ENCODE results near the gene KLHDC4.

Gene KLHDC4

GRCh38 chr16:87690911-87691685, 74.7 kb downstream of the KLHDC4 start:
- no peak for DNase-seq (ENCODE audit: insufficient read length, low spot score)
- FAIRE-seq: no peak
- TF ChIP-seq POU2F2 (IDR thresholded peaks at IDR 0.05; ENCODE audit: low read depth, low read length) (no peak), PAX5 (IDR thresholded peaks at IDR 0.05; ENCODE audit: insufficient read depth, low read length, severe bottlenecking) (no peak), TAF1 (IDR thresholded peaks at IDR 0.05; ENCODE audit: low read depth, low read length) (no peak), POLR2A (IDR thresholded peaks at IDR 0.05; ENCODE audit: low read depth, low read length) (no peak), SPI1 (IDR thresholded peaks at IDR 0.05; ENCODE audit: low read depth, low read length) (no peak), POLR2AphosphoS5 (IDR thresholded peaks at IDR 0.05; ENCODE audit: low read depth, low read length) (no peak)

DNA sequence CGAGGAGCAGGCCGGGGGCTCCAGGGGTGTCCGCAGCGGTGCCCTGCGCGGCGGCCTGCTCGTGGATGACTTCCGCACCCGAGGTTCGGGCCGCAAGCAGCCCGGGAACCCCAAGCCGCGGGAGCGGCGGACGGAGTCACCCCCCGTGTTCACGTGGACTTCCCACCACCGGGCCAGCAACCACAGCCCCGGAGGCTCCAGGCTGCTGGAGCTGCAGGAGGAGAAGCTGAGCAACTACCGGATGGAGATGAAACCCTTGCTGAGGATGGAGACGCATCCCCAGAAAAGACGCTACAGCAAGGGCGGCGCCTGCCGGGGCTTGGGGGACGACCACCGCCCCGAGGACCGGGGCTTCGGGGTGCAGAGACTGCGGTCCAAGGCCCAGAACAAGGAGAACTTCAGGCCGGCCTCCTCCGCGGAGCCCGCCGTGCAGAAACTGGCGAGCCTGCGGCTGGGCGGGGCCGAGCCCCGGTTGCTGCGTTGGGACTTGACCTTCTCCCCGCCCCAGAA, 75.8 kb downstream of the KLHDC4 start:
- no peak for FAIRE-seq
- no peak for DNase-seq (ENCODE audit: insufficient read length, low spot score)
- TF ChIP-seq SPI1 (IDR thresholded peaks at IDR 0.05; ENCODE audit: low read depth, low read length) (no peak), PAX5 (IDR thresholded peaks at IDR 0.05; ENCODE audit: insufficient read depth, low read length, severe bottlenecking) (no peak), POLR2AphosphoS5 (IDR thresholded peaks at IDR 0.05; ENCODE audit: low read depth, low read length) (no peak)

DNA sequence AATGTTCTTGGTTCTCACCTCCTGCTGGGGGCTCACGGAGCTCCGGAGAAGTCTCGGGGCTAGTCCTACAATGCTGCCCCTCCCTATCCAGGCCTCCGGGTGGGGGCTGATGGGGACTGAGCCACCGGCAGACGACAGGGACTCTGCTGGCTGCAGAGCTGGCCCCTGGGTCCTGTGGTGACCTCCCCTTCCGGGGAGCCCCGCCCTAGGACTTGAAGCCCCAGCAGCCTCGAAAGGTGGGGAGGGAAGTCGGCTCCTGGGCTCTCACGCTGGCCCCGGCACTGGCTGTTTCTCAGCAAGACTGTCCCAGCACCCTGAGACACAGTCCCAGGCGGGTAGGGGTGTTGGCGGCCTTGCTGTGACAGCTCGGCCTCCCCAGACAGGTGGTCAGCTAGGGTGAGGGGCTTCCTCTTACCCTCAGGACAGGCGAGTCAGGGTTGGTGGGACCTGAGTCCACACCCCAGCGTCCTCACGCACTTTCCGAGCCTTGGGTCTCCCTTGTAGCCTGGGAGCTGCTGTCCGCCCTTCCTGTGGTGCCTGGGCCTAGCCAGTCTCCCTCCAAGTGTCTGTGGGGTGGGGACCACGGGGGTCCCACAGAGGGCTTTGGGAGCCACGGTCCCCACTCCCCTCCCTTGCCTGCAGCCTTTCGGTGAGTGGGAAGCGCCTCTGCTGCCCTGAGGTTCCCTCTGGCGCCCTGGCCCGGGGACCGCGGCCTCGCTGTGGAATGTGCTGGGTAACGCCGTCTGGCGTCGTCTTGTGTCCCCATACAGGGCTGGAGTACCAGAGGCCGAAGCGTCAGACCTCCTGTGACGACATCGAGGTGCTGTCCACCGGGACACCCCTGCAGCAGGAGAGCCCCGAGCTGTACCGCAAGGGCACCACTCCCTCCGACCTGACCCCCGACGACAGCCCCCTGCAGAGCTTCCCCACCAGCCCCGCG, 76.6 kb downstream of the KLHDC4 start:
- TF ChIP-seq TAF1 (IDR thresholded peaks at IDR 0.05; ENCODE audit: low read depth, low read length) (no peak), POU2F2 (IDR thresholded peaks at IDR 0.05; ENCODE audit: low read depth, low read length) (no peak), PAX5 (IDR thresholded peaks at IDR 0.05; ENCODE audit: insufficient read depth, low read length, severe bottlenecking) (no peak), POLR2A (IDR thresholded peaks at IDR 0.05; ENCODE audit: low read depth, low read length) (no peak), SPI1 (IDR thresholded peaks at IDR 0.05; ENCODE audit: low read depth, low read length) (no peak), POLR2AphosphoS5 (IDR thresholded peaks at IDR 0.05; ENCODE audit: low read depth, low read length) (no peak)
- FAIRE-seq: no peak
- no peak for DNase-seq (ENCODE audit: insufficient read length, low spot score)

GRCh38 chr16:87687998-87688529, 77.7 kb downstream of the KLHDC4 start:
- no peak for TF ChIP-seq POLR2A (IDR thresholded peaks at IDR 0.05; ENCODE audit: low read depth, low read length)
- no peak for TF ChIP-seq PAX5 (IDR thresholded peaks at IDR 0.05; ENCODE audit: insufficient read depth, low read length, severe bottlenecking)
- no peak for TF ChIP-seq TAF1 (IDR thresholded peaks at IDR 0.05; ENCODE audit: low read depth, low read length)
- no peak for TF ChIP-seq SPI1 (IDR thresholded peaks at IDR 0.05; ENCODE audit: low read depth, low read length)
- no peak for TF ChIP-seq POLR2AphosphoS5 (IDR thresholded peaks at IDR 0.05; ENCODE audit: low read depth, low read length)
- DNase-seq (ENCODE audit: insufficient read length, low spot score): no peak
- FAIRE-seq: no peak

GRCh38 chr16:87687126-87687910, 78.5 kb downstream of the KLHDC4 start:
- no peak for DNase-seq (ENCODE audit: insufficient read length, low spot score)
- no peak for FAIRE-seq
- TF ChIP-seq TAF1 (IDR thresholded peaks at IDR 0.05; ENCODE audit: low read depth, low read length): no peak
- TF ChIP-seq POU2F2 (IDR thresholded peaks at IDR 0.05; ENCODE audit: low read depth, low read length): no peak
- no peak for TF ChIP-seq SPI1 (IDR thresholded peaks at IDR 0.05; ENCODE audit: low read depth, low read length)
- TF ChIP-seq POLR2A (IDR thresholded peaks at IDR 0.05; ENCODE audit: low read depth, low read length): no peak
- no peak for TF ChIP-seq POLR2AphosphoS5 (IDR thresholded peaks at IDR 0.05; ENCODE audit: low read depth, low read length)
- no peak for TF ChIP-seq PAX5 (IDR thresholded peaks at IDR 0.05; ENCODE audit: insufficient read depth, low read length, severe bottlenecking)

DNA sequence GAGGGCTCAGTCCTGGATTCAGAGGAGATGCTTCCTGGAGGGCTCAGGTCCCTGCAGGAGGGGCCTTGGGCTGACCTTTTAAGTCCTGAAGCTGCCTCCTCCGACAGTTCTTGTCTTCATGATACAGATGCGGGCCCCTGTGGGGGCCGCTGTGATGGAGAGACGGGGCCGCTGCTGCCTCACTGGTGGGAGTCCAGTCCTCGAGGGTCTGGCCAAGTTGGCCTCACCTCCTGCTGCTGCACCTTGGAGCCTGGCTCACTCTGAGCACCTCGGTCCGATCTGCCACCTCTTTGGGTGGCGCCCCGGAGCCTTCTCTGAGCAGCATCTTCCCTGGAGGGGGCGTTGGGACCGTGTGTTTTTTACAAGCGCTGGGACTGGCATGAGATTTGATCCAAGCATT, 79.1 kb downstream of the KLHDC4 start:
- TF ChIP-seq POLR2AphosphoS5 (IDR thresholded peaks at IDR 0.05; ENCODE audit: low read depth, low read length): no peak
- no peak for TF ChIP-seq SPI1 (IDR thresholded peaks at IDR 0.05; ENCODE audit: low read depth, low read length)
- no peak for TF ChIP-seq POLR2A (IDR thresholded peaks at IDR 0.05; ENCODE audit: low read depth, low read length)
- no peak for TF ChIP-seq PAX5 (IDR thresholded peaks at IDR 0.05; ENCODE audit: insufficient read depth, low read length, severe bottlenecking)
- TF ChIP-seq TAF1 (IDR thresholded peaks at IDR 0.05; ENCODE audit: low read depth, low read length): no peak
- no peak for TF ChIP-seq POU2F2 (IDR thresholded peaks at IDR 0.05; ENCODE audit: low read depth, low read length)
- FAIRE-seq: no peak
- DNase-seq (ENCODE audit: insufficient read length, low spot score): no peak

GRCh38 chr16:87685766-87686165, 80.0 kb downstream of the KLHDC4 start:
- FAIRE-seq (no peak), DNase-seq (ENCODE audit: insufficient read length, low spot score) (no peak)
- TF ChIP-seq PAX5 (IDR thresholded peaks at IDR 0.05; ENCODE audit: insufficient read depth, low read length, severe bottlenecking) (no peak), POU2F2 (IDR thresholded peaks at IDR 0.05; ENCODE audit: low read depth, low read length) (no peak), POLR2A (IDR thresholded peaks at IDR 0.05; ENCODE audit: low read depth, low read length) (no peak)

- TF ChIP-seq PAX5 (IDR thresholded peaks at IDR 0.05; ENCODE audit: insufficient read depth, low read length, severe bottlenecking) (no peak), POU2F2 (IDR thresholded peaks at IDR 0.05; ENCODE audit: low read depth, low read length) (no peak), TAF1 (IDR thresholded peaks at IDR 0.05; ENCODE audit: low read depth, low read length) (no peak), SPI1 (IDR thresholded peaks at IDR 0.05; ENCODE audit: low read depth, low read length) (no peak), POLR2A (IDR thresholded peaks at IDR 0.05; ENCODE audit: low read depth, low read length) (no peak), POLR2AphosphoS5 (IDR thresholded peaks at IDR 0.05; ENCODE audit: low read depth, low read length) (no peak)
- DNase-seq (ENCODE audit: insufficient read length, low spot score) (no peak), FAIRE-seq (no peak)
These were observed 80.4 kb downstream of the KLHDC4 start for GRCh38 chr16:87685405-87685755.

Data from GM12891 (cell line).